Epithelial cell of prostate (primary cell): ENCODE measurements around the gene CDH12.
A peak's percentile ranks its signal among the peaks of the same experiment; 100 is the strongest.
"Not testable (repeated sequence)": the region's sequence is repeated elsewhere in the genome, so short reads cannot be mapped to it uniquely, and the experiment has no call there.

Source experiments
- DNase-seq: peaks from one replicate; pipeline ENCODE4 v3.0.0-alpha.2; 2011; ENCODE audit warnings: low read depth, low spot score
- H3K27ac ChIP-seq: fragments of 450-650 bp; 2 replicates; pipeline ENCODE4 v1.5.1; 2017; ENCODE audit warnings: mild to moderate bottlenecking

The CDH12 gene

DNA sequence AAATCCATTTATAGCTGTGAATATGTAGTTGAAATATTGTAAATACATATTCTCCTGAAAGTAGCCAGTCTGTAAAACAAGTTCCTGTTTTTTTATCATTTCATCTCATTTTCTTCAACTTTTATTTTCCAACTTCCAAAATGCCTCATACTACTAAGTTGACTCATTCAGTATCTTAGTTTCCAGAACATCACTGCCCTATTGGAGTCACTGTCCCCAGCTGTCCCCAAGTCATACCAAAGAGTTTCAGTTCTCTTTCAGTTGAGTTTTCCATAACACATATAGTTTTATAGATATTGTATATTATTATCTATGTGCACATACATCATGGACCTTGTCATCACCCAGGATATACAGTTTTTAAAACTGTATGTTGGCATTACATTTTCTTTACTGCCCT lies 261.7 kb downstream of the CDH12 start:
- DNase-seq = no peak
- no peak overlapping the region for H3K27ac ChIP-seq

DNA sequence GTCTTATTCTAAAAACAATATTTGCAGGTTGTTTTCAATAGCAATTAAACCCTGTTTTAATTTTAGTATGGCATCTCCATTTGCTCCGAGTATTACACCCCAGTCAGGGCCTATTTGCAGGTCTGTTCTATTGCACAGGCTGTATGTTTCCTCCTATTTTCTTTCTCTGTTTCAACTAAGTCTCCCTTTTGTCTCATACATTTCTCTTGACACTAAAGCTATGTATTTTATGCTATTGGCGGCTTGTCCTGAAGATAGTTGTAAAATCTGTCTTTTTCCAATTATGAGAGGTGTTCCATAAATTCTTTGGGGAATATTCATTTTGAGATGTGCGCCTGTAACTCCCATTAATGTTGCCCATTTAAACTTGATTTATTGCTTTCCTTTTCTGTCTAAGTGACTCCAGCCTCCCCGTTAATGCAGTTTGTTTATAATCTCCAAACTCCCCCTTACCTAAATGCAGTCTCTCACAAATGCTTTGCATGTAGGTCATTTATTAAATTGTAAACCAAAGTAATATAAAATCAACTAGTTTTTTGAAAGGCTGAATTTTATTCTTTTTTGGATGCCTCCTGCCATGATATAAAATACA lies 262.4 kb downstream of the CDH12 start:
- H3K27ac ChIP-seq = no peak overlapping the region

DNA sequence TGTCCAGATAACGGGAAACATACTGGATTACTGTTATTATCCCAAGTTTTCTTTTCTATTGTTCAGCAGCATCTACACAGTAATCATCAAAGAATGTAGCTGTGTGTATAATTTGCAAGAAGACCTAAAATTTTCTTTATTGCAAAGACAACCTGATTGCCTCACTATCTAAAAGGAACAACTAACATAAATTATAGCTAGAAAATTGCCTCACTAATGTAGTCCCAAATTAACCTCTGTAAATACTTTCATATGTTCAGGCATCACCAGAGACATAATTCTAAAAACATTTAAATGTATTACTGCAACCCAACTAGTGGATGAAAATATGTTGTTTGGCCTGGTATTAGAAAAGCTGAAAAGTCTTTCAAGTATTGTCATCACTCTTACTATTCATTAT lies 275.4 kb downstream of the CDH12 start:
- no peak for DNase-seq
- H3K27ac ChIP-seq = no peak overlapping the region

More for the DNA sequence above, 262.4 kb downstream of the CDH12 start:
- no peak for DNase-seq

DNA sequence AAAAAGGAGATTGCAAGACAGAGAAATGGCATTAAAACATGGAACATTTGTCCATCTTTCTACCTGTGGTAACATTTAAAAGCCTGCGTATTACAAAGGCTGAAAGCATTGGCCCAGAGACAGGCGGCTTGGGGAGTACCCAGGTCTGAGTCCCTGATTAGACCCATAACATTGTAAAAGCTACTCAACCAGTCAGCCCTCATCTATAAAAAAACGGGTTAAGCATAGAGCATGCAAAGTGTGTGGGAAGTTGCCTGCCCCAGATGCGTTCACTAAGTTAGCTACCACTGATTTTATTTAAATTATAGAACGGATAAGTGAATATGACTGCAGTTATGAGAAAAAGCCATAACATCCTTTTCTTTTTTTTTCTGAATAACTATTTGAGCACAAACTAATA lies 276.1 kb downstream of the CDH12 start:
- no peak overlapping the region for H3K27ac ChIP-seq
- no peak for DNase-seq

DNA sequence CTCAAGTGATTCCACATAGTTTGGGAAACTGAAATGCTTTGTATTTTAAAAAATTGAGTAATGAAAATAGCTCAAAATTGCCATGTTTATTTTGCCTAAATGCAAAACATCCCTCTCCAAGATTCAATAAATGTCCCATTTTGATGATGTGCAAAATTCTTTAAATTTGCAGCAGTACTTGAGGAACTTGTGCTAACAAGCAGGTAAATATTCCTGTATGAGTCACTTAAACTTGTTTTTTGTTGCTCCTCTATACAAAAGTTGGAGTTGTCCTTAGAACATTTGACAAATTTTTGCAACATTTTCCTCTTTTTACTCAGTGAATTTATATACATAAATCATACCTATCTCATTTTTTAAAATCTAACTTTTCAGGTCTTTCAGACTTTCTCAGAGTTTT lies 280.2 kb downstream of the CDH12 start:
- H3K27ac ChIP-seq = no peak overlapping the region
- no peak for DNase-seq

DNA sequence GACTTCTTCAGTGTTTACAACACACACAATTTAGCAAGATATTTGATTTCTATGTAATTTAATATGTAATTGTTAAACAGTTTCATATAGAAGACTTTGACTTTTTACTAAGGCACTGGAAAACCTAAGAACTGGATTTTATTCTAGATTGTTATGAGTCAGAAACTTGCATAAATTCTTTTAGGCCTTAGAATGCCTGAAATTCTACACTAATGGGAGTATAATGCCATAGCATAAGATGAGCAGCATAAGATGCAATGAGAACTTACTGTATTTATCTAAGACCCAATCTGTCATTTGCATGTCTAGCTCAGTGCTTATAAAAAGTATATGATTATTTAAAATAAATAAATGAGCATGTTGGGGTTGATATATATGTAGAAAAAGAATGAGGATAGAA lies 285.2 kb downstream of the CDH12 start:
- DNase-seq = no peak
- no peak overlapping the region for H3K27ac ChIP-seq

DNA sequence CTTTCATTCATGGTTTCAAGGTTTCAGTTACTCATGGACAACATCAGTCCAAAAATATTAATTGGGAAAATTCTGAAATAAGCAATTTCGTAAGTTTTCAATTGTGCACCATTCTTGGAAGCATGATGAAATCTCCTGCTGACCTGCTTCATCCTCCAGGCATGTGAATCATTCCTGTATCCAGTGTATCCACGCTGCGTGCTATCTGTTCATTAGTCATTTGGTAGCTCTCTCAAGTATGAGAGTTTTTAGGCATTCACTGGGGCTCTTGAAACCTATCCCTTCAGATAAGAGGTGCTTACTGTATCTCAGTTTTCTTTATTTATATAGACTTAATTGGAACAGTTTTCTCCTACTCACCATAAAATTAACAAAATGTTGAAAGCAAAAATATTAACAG lies 293.0 kb downstream of the CDH12 start:
- DNase-seq = peak; percentile 12
- H3K27ac ChIP-seq = peak overlapping the region; percentile 36

DNA sequence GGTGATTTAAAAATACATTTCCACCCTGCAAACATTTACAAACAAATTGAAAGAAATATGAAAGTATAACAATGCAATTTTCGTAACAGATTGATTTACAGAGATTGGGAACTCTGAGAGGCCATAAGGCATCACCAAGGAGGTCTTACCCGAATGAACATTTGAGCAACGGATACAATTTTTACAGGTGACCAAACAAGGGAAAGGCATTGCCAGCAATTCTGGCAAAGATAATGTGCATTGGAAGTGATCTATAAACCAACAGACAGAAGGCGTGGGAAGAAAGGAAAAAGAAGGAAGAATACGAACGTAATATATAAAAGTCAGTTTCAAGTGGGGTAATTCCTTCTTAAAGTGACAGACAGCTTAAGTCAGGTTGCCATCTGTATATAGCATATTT lies 295.9 kb downstream of the CDH12 start:
- DNase-seq = no peak
- H3K27ac ChIP-seq = no peak overlapping the region

DNA sequence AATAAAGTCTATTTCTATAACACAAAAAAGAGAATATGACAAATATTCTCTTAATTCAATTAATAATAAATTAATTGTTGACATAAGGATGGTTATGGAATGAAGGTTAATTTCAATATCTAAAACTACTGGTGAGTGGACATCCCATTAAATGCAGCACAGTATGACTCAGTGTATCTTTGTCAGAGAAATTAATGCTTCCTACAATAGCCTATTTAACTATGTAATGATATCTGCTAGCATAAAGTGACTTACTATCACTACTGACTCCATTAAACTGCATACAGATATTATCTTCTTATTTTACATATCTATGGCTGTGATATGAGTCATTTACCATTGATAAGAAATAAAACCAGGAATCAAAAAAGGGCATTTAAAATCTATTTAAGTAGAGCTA lies 298.7 kb downstream of the CDH12 start:
- no peak for DNase-seq
- no peak overlapping the region for H3K27ac ChIP-seq

DNA sequence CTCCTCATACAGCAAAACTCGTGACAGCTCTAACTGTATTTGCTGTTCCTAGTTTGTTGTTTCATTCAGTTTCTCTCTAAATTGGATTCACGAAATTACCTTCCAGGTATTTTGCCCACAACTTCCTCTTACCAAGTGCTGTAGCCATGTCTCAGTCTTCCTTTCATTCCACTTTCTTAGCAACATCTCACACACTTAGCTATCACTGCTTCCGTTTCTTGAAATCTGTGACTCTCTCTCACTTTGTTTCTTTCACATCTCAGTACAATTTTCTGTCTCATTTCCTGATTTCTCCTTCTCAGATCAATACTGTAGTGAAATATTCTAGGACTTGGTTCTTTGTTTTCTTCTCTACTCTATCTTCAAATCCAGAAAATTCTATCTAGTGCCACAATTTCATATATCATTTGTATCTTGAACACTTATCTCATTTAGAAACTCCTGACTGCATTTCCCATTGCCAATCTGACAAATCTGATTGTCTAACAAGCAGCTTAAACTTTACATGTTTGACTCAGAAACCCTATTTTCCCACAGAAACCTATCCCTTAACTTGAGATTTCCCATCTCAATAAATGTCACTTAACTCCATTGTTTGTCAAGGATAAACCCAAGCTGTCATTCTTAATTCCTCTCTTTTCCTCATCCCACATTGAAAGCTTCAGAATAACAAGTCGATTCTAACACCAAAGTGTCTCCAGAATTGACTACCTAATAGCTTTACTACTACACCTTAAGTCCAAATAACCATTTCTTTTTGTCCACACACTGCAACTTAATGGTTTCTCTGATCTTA lies 303.1 kb downstream of the CDH12 start:
- H3K27ac ChIP-seq = no peak overlapping the region
- DNase-seq = no peak

DNA sequence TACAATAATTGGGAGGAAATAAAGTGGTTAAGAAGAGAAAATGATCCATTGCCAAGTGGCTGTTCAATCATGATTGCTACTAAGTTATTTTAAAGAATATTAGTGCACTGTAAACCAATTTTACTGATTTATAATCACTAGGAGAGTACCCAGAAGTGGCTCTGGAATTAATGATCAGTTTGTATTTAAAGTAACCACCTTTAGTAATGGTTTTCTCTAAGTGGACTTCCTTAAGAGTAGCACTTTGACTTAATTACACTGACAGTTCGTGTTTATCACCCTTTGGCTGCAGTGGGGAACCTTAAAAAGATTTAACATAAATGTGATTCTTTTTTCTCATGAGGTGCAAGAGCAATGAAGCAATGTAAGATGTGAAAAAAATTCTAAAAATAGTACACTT lies 310.8 kb downstream of the CDH12 start:
- H3K27ac ChIP-seq = no peak overlapping the region
- DNase-seq = no peak

DNA sequence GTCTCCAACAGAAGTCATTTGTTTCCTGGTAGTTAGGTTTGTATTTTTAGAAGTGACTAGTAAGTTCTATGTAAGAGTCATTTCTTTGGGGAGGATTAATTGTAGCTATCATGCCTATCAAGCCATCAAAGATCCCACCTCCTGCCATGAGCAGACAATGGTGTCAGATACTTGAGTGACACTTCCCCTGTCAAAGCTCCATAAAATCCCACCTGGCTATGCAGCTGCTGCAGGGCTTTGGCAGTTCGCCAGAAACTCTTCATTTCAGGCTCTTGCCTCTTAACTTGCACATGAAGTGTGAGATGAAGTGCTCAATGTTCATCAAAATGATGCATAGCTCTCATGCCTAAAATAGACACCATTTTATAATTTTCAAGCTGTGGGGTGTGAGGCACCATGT lies 312.1 kb downstream of the CDH12 start:
- no peak for DNase-seq
- H3K27ac ChIP-seq = no peak overlapping the region

DNA sequence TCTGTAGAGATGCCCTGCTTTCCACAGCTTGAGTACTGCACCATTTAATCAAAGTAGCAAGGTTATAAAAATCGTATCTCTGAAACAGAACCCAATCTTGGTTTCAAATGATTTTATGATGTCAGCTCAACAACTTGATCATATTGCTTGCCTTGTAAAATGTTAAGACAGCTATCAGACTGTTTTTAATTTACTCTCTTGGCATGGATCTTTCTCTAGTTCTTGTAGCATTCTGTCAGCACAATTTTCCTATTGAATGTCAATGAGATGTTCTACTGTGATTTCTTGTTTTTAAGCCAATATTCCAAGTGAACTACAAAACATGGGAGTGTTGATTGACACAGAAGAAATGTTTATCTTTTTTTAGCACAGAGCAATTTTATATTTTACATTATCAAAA lies 313.4 kb downstream of the CDH12 start:
- H3K27ac ChIP-seq = no peak overlapping the region
- DNase-seq = no peak

DNA sequence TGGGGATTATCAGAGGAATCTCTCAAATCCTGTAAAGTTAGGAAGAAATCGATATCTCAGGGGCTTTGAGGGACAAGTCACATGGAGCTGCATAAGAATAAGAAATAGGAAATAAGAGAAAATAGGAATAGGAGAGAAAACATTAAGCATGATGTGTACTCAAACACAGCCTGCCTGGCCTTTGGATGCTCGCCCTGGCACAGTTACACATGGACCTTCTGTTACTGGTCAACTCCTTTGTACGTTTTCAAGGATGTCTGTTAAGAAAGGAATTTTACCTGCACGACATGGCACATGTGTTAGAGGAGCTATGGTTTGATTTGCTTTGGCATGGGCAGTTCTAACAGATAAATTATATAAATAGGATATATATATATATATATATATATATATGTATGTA lies 321.2 kb downstream of the CDH12 start:
- no peak for DNase-seq
- H3K27ac ChIP-seq = no peak overlapping the region

DNA sequence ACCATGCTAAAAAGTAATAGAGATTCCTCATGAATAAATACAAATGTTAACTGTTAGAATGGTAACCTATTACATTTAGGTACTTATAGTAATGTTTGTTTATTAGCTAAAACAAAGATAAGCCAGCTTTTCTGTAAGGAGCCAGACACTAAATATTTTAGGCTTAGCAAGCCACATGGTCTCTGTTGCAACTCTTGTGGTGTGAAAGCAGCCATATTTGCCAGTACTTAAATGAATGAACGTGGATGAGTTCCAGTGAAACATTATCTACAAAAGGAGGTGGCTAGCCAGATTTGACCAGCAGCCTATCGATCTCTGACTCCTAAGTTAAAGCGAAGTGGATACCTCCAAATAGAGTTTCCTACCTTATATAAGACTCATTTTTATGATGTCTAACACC lies 331.6 kb downstream of the CDH12 start:
- no peak overlapping the region for H3K27ac ChIP-seq
- DNase-seq = no peak

DNA sequence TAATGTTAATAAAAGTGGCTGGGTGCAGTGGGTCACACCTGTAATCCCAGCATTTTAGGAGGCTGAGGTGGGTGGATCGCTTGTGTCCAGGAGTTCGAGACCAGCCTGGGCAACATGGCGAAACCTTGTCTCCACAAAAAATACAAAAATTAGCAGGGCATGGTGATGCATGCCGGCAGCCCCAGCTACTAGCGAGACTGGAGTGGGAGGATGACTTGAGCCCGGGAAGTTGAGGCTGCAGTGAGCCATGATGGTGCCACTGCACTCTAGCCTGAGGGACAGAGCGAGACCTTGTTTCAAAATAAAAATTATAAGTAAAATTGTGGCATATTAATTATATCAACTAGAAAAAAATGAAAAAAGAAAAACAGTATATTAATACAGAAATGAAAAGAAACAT lies 336.6 kb downstream of the CDH12 start:
- H3K27ac ChIP-seq, DNase-seq: not testable (repeated sequence)

DNA sequence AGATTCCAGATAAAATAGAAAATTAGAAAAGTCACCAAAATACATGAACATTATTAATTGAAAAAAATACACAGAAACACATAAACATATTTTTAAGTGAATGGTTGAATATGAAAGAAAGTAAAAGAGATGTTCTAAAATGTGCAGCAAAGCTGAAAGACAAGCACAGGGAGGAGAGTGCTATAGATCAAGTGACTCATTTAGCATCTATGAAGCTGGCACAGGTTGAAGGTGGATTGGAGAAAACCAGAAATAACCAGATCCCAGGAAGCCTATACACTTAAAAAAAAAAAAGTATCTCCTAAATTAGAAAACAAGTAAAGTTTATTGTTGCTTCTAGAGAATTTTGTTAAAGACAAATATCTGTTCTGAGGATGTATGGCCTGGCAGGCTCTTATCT lies 338.9 kb downstream of the CDH12 start:
- no peak overlapping the region for H3K27ac ChIP-seq
- no peak for DNase-seq

DNA sequence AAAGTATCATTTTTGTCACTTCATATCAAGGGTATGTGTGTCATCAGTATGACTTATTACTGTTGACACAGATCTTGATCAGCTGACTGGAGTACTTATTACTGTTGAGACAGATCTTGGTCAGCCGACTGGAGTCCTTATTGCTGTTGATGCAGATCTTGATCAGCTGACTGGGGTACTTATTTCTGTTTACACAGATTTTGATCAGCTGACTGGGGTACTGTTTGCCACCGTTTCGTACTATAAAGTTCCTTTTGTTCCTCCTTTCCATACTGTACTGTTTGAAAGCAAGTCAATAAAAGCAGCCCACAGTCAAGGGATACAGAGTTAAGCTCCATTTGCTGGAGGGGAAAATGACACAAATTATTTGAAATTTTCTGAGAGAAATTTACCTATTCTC lies 347.3 kb downstream of the CDH12 start:
- no peak for DNase-seq
- no peak overlapping the region for H3K27ac ChIP-seq

DNA sequence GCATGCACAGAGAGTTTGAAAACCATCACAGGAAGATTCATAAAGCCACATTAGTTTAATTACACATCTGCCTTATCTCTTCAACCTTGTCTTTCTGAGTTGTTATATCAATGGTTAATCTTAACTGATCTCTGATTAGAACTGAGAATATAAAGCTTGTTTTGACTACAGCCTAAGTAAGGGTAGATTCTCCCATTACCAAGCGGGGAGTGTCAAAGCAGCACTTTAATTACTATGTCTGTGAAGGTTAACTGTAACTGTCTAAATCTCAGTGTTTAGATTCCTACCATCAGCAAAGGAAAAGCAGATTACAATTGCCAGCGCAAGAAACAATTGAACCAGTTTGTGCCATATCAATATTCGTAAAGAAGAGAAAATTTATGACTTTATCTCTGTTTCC lies 348.7 kb downstream of the CDH12 start:
- no peak overlapping the region for H3K27ac ChIP-seq
- DNase-seq = no peak

DNA sequence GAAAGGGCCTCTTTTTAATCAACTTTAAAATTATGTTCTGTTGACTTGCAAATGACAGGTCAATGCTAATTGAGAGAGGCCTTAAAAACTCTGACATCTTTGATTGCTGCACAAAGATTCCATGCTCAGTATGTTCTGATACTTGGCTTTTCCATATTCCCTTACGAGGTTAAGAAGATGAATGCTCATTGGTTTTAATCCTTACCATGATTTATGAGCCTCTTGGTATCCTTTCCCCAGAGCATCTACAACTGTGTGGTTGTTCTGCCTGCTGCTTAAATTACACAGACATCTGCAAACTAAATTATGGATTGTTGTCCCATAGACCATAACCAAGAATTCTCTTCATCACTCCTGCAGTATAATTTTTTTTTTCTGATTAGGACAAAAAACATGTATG lies 352.6 kb downstream of the CDH12 start:
- DNase-seq = no peak
- H3K27ac ChIP-seq = no peak overlapping the region

DNA sequence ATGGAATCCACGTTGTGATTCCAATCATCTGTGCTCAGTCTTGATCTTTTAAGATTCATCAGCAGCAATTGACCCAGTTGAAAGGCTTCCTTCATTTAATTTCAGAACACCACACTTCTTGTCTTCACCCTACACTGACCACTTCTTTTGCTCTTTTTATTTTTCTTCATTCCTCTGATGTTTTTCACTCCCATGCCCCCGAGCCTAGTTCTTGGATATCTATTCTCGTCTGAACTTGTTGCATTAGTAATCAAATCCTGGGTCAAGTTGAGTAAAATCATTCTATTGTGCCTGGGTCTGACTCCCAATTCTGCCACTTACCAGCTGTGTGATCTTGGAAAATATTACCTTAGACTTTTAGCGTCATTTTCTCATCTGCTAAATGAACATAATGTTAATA lies 356.5 kb downstream of the CDH12 start:
- no peak for DNase-seq
- H3K27ac ChIP-seq = no peak overlapping the region

DNA sequence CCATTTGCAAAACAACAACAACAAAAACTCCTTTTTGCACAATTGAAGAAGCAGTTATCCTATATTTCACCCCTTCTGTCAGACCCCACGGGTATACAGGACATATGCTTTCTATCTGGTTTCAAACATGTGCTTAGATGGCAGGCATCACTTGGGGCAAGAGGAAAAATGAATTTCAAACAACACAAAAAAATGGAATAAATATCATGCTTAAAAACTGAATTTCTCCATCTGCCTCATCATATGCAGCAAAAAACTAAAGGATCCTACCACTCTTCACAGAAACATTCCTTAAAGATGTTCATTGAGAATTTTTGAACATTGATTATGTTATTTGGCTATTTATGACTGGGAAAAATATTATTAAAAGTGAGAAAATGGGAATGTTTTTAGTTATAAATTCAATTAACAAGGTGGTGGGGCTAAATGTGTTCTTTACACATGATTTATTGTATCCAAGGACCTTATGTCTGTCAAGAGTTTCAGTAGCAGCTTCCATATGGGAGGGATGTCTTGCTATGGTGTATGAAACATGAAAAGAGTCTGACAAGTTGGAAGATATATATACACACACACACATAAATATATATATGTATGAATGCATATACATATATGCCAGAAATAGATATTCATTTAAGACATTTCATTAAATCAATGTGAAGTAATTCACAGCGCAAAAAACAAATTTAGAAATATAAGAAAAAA lies 358.0 kb downstream of the CDH12 start:
- no peak for DNase-seq
- H3K27ac ChIP-seq = no peak overlapping the region
